NCI-H1048 (cell line): ENCODE results near the gene GFPT1.
"Not testable (repeated sequence)": the region's sequence is repeated elsewhere in the genome, so short reads cannot be mapped to it uniquely, and the experiment has no call there.

ENCODE experiments used
- DNase-seq: peaks from one replicate; lab custom pipeline; 2025; lab: John Stamatoyannopoulos, UW

The GFPT1 gene

GRCh38 chr2:69383176-69383812 lies 3.7 kb downstream of the GFPT1 start:
- no peak for DNase-seq

DNA sequence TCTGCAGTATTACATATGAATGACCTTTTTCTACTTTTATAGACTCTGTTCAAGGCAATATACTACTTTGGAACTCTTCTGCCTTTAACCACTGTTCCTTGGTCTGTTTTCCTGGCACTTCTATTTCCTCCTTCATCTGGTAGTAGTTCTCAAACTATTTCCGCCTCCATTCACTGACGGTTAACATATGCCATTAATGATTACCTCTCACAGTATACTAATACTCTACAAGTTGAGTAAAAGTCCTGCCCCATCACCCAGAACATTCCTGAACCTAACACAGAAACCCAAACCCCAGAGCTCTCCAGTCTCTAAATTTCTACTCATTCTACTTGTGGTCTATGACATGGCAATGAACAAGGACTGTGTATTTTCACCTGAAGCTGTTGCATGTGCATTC lies 4.5 kb downstream of the GFPT1 start:
- no peak for DNase-seq

- no peak for DNase-seq
Measured at GRCh38 chr2:69381337-69381737, 5.7 kb downstream of the GFPT1 start.

GRCh38 chr2:69380072-69380917 lies 6.7 kb downstream of the GFPT1 start:
- no peak for DNase-seq

DNA sequence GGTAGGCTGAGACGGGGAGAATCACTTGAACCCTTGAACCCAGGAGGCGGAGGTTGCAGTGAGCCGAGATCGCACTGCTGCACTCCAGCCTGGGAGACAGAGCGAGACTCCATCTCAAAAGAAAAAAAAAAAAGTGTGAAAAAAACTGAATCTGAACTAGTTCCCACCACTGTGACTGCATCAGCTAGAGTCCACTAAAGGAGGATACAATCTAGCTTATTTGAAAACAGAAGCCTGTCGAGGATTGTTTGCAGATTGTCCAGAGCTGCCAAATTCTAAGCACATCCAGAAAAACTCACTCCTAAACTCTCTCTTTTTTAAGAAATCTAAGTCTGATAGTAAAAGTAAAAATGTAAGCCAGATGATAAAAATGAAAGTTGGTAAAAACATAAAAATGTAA lies 10.6 kb downstream of the GFPT1 start:
- DNase-seq: no peak

DNA sequence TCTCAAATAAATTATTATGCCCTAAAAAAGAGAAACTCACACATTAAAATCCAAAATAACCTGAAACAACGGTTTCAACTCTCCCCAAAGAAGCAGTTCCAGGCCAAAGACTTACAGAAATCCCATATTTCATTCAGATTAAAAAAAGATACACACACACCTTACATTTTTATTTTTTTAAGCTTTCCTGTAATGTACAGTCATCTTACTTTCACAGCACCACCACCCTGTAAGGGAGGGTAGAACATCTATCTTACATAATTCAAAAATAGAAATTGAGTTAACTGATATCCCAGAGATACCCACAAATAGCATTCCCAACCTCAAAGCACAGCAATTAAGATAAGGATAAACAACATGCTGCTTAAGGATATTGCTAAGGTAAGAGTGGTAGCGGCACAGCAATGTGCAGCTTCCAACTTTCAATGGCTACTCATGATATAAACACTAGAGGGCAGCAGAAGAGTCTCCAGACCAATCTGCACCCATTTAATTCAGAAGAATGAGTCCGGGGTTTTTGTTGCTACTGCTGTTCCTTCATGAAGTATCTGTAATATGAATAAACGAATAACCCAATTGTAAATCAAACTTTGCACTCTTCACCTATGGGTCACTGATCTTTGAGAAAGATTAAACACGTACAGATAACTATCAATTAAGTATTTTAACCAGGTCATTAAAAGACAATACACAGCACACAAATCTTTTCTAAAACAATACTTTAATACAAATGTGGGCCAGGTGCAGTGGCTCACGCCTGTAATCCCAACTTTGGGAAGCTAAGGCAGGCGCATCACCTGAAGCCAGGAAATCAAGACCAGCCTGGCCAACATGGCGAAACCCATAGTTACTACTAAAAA lies 11.3 kb downstream of the GFPT1 start:
- DNase-seq: peak; percentile 3

DNA sequence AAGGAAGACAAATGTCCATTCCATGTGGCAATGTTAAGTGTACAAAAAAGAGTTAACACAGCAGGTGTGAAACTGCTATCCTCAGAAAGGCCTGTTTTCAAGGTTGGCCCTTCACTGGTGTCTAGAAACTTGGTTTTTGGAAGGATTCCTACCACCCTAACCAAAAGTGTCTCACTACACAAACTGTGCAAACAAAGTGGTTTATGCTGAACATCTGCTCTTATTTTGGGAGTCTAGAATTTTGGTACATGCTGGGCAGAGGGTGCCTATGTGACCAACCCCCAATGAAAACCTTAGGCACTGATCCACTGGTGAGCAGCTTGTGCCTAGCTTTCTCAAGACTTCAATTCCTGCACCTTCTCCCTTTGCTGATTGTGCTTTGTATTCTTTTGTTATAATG lies 14.3 kb downstream of the GFPT1 start:
- no peak for DNase-seq

DNA sequence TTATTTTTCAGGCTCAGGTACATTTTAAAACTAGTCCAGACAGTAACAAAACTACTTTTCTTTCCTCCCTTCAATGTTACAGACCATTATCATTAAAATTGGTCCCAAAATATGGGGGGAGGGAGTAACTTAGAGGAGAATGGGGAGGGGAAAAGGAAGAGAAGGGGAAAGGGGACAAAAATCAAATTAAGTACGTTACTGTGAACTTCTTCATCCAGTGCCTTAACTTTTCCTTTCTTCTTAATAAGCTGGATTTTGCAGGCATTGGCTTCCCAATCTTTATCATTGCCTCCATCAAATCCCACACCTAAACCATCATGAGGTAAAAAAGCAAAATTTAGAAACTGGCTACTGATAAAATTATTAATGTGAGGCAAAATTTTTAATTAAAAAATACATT lies 17.2 kb downstream of the GFPT1 start:
- DNase-seq: no peak

- no peak for DNase-seq
Measured at GRCh38 chr2:69368588-69368987, 18.4 kb downstream of the GFPT1 start.

DNA sequence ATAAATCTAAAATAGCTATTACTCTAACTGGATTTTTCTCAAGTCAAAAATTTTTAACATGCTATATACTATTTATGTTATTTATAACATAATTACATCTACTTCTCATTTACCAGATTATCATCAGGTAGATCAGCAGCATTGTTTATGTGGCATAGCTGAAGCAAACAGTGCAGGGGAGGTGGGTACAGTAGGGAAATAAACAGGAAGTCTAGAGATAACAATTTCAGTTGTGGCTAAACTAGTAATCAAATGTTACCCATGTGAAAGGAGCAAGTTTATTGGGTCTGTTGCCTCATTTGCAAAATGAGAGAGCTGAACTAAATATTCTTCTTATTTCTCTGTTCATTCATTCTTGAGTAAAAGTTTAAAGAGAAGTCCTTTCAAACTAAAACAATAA lies 27.7 kb downstream of the GFPT1 start:
- no peak for DNase-seq

- DNase-seq: no peak
Measured at GRCh38 chr2:69358914-69359313, 28.1 kb downstream of the GFPT1 start.

- no peak for DNase-seq
Measured at GRCh38 chr2:69356471-69356870, 30.6 kb downstream of the GFPT1 start.

DNA sequence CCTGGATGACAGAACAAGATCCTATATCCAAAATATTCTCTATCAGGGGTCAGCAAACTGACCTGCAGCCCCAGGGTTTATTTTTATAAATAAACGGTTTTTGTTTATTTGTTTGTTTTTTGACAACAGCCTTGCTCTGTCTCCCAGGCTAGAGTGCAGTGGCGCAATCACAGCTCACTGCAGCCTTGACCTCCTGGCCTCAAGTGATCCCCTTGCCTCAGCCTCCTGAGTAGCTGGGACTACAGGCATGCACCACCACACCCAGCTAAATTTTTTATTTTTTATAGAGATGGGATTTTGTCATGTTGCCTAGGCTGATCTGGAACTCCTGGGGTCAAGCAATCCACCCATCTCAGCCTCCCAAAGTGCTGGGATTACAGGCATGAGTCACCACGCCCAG lies 32.1 kb downstream of the GFPT1 start:
- not testable (repeated sequence) for DNase-seq

DNA sequence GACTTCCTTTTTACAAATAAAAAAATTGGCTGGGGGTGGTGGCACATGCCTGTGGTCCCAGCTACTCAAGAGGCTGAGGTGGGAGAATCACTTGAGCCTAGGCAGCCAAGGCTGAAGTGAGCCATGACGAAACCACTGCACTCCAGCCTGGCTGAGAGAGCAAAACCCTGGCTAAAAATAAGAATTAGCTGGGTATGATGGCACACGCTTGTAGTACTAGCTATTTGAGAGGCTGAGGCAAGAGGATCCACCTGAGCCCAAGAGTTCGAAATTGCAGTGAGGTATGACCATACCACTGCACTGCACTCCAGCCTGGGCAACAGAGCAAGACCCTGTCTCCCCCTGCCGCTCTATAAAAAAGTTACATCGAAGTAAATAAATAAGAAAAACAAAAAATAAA lies 33.7 kb downstream of the GFPT1 start:
- DNase-seq: no peak

GRCh38 chr2:69348781-69349180 lies 38.2 kb downstream of the GFPT1 start:
- DNase-seq: no peak

DNA sequence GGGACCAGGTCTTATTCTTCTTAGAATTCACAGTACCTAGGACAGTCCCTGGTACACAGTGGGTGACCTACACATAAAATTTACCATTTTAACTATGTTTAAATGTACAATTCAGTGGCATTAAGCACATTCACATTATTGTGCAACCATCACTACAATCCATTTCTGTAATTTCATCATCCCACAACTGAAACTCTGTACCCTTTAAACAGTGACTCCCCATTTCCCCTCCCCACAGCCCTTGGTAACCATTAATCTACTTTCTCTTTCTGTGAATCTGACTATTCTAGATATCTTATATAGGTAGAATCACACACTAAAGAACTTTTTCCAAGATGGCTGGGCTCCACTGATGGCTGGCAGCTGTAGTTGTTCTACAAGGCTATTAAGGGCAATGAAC lies 41.6 kb downstream of the GFPT1 start:
- DNase-seq: no peak

- DNase-seq: no peak
Measured at GRCh38 chr2:69344305-69344704, 42.7 kb downstream of the GFPT1 start.

DNA sequence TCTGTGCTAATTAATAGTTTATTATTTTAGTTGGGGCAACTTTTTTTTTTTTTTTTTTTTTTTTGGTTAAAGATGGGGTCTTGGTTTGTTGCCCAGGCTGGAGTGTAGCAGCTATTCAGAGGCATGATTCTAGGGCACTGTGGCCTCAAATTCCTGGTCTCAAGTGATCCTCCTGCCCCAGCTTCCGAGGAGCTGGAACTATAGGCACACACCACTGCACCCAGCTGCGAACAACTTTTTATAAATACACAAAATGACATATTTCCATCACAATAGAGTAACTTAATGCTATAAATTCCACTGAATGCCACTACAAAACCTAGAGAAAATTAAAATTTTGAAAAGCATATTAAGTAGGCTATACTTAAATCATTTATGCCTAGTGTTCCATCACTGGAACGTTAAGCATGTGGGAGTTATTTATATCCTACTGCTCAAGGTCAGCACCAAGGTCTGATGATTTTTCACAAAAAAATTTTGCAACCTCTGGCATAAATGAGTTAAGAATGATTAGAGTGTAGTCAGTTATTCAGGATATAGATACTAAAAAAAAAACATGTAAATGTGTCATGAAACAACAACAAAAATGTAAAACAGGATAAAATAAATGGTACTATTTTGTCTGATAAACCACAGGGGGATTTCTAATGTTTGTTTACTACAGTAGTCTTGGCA lies 46.8 kb downstream of the GFPT1 start:
- no peak for DNase-seq

DNA sequence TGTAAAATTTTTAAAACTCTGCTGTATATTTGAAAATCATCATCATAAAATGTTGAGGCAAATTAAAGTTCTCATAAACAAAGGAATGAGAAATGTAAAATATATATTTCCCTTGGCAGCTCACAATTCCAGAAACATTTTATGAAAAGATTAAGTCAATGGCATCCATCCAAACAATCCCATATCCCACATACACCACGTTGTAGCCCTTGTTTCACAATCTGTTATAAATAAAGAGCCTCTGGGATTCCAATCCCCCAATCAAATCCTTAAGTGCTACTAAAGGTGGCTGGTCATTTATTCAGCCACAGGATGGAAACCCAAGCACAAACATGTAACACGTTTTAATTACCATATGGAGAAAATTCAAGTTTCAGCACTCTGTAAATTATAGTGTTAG lies 51.7 kb downstream of the GFPT1 start:
- no peak for DNase-seq

DNA sequence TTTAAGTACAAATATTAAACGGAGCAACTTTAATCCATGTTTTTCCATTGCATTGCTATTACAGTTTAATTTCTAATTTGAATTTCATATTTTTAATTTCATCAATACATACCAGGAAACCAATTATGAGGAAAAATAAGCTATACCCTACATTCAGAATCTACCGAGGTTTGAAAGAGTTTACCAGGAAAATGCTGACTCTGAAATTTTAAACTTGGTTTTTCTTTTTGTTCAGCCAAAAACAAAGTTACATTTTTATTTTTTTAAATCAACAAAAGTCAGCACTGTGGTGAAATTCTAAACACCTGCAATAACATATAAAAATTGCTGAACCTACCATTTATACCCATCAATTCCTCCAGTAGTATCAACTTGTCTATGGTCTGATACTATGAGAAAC lies 53.7 kb downstream of the GFPT1 start:
- DNase-seq: no peak

GRCh38 chr2:69330781-69331180 lies 56.2 kb downstream of the GFPT1 start:
- no peak for DNase-seq

DNA sequence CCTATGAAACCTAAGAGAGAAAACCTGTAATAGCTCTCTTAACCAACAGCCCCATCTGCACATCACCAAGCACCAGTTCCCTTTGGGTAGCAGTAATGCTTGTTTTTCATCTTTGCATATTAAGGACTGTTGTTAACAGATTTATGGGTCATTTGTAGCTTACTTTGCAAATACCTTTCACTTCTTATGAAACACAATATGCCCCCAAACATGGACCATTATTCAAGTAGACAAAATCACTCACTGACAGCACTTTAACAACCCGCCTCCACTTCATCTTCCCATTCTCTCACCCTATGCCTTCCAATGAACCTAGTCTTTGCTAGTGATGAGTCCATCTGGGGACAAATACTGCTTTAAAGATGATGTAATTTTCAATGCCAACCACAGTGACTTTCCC lies 64.4 kb downstream of the GFPT1 start:
- DNase-seq: no peak
